Measurements from ENCODE around the gene IQSEC1. TPM values are rescaled to one million over a fixed set of nuclear protein-coding genes. Genes with fewer than 3 reads are reported as not detected.

Gene IQSEC1
- total RNA-seq, 1 donor, result 22.1 TPM

DNA sequence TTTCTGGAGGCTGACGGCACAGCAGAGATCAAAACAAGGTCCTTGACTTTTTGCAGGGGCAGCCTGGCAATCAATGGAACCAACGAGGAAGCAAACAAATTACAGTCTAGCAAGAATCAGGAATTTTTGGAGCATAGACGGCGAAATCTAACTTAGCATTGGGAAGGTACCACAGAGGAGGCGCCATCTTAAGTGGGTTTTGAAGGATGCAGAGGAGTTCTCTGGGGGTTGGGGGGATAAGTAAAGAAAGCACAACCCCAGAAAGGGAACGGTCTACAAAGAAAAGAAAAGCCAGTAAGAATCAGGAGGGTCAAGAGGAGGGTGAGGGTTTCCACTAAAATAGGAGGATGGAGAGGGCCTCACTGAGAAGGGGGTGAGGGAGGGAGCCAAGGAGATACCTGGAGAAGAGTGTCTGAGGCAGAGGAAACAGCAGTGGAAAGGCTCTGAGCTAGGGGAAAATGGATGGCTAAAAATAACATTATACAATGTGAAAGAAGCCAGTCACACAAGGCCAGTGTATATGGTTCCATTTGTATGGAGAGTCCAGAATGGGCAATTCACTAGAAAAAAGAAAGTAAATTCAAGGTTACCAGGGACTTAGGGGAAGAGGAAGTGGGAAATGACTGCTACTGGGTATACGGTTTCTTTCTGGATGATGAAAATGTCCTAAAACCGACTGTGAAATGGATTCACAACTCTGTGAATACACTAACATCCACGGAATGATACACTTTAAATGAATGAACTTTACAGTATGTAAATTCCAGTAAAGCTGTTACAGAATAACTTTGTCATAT, 25.2 kb upstream of the IQSEC1 start:
- peaks cover 9% of the 10 kb centered on the region for H3K27me3 ChIP-seq (ENCODE audit: insufficient read depth, low read length)
- H2AFZ ChIP-seq (ENCODE audit: low read length), result no peak overlapping the region
- no peaks in the 10 kb centered on the region for H3K9me3 ChIP-seq (ENCODE audit: low read depth, low read length)
- TF ChIP-seq, protein P1, sequence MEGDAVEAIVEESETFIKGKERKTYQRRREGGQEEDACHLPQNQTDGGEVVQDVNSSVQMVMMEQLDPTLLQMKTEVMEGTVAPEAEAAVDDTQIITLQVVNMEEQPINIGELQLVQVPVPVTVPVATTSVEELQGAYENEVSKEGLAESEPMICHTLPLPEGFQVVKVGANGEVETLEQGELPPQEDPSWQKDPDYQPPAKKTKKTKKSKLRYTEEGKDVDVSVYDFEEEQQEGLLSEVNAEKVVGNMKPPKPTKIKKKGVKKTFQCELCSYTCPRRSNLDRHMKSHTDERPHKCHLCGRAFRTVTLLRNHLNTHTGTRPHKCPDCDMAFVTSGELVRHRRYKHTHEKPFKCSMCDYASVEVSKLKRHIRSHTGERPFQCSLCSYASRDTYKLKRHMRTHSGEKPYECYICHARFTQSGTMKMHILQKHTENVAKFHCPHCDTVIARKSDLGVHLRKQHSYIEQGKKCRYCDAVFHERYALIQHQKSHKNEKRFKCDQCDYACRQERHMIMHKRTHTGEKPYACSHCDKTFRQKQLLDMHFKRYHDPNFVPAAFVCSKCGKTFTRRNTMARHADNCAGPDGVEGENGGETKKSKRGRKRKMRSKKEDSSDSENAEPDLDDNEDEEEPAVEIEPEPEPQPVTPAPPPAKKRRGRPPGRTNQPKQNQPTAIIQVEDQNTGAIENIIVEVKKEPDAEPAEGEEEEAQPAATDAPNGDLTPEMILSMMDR (IDR thresholded peaks at IDR 0.05; ENCODE audit: extremely low read depth, low read depth, low read length), result no peak
- H3K79me2 ChIP-seq (ENCODE audit: insufficient read depth, low read length), result no peaks in the 10 kb centered on the region
- H4K20me1 ChIP-seq (ENCODE audit: insufficient read depth, low read length), result no peaks in the 10 kb centered on the region
- no peak overlapping the region for H3K4me2 ChIP-seq (ENCODE audit: insufficient read depth, low read length)
- H3K36me3 ChIP-seq (ENCODE audit: insufficient read depth, low read length), result no peaks in the 10 kb centered on the region
- H3K27ac ChIP-seq (ENCODE audit: low read depth, low read length), result no peak overlapping the region
- no peak for DNase-seq (ENCODE audit: insufficient read length, low spot score, missing footprints)
- H3K4me3 ChIP-seq (ENCODE audit: insufficient read depth, low read length), result no peak overlapping the region
- no peaks in the 10 kb centered on the region for H3K4me1 ChIP-seq (ENCODE audit: insufficient read depth, low read length)

DNA sequence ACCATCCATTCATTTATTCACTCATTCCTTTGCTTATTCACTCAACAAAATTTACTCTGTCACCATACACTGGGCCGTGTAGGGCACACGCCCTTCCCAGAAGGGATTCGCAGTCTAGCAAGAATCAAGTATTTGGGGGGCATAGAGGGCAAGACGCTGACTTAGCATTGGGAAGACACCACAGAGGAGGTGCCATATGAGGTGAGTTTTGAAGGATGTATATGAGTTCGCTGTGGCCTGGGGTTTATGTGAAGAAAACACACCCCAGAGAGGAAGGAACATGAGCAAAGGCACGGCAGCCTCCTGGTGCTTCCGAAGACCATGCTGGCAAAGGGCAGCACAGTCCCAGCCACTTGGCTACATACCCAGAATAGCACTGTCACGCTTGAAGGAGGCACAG, 23.1 kb upstream of the IQSEC1 start:
- H3K27ac ChIP-seq (ENCODE audit: low read depth, low read length), result no peak overlapping the region
- no peak for DNase-seq (ENCODE audit: insufficient read length, low spot score, missing footprints)
- no peaks in the 10 kb centered on the region for H3K36me3 ChIP-seq (ENCODE audit: insufficient read depth, low read length)
- TF ChIP-seq, protein P1 (IDR thresholded peaks at IDR 0.05; ENCODE audit: extremely low read depth, low read depth, low read length), result no peak
- H3K9me3 ChIP-seq (ENCODE audit: low read depth, low read length), result no peaks in the 10 kb centered on the region
- no peaks in the 10 kb centered on the region for H3K4me1 ChIP-seq (ENCODE audit: insufficient read depth, low read length)
- H3K4me2 ChIP-seq (ENCODE audit: insufficient read depth, low read length), result no peak overlapping the region
- H3K4me3 ChIP-seq (ENCODE audit: insufficient read depth, low read length), result no peak overlapping the region
- no peak overlapping the region for H2AFZ ChIP-seq (ENCODE audit: low read length)
- H4K20me1 ChIP-seq (ENCODE audit: insufficient read depth, low read length), result no peaks in the 10 kb centered on the region
- no peaks in the 10 kb centered on the region for H3K79me2 ChIP-seq (ENCODE audit: insufficient read depth, low read length)
- H3K27me3 ChIP-seq (ENCODE audit: insufficient read depth, low read length), result peaks cover 13% of the 10 kb centered on the region

DNA sequence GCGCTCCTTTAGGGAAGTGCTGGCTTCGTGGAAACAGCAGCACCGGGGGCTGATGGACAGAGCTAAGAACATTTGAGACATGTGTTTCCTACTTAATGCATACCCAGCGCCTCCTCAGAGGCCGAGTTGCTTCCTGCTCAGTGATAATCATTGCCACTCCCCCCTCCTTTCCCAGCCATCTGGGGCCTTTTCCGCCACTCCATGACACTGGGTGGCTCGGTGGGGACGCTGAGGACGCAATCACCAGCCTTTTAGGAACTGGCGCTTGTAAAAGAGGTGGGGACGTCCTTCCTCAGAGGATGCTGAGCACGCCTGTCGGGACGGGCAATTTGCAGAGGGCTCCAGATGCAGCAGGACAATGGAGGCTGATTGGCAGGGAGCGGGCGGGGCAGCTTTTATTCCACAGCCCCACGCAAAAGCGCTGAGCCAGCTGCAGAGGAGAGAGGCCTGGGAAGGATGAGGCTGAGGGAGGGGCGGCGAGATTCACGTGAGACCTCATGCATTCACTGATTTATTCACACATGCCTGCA, 22.2 kb upstream of the IQSEC1 start:
- TF ChIP-seq, protein P1 (IDR thresholded peaks at IDR 0.05; ENCODE audit: extremely low read depth, low read depth, low read length), result no peak
- H3K4me1 ChIP-seq (ENCODE audit: insufficient read depth, low read length), result no peaks in the 10 kb centered on the region
- H3K27me3 ChIP-seq (ENCODE audit: insufficient read depth, low read length), result peaks cover 13% of the 10 kb centered on the region
- H4K20me1 ChIP-seq (ENCODE audit: insufficient read depth, low read length), result no peaks in the 10 kb centered on the region
- H2AFZ ChIP-seq (ENCODE audit: low read length), result no peak overlapping the region
- H3K4me3 ChIP-seq (ENCODE audit: insufficient read depth, low read length), result no peak overlapping the region
- DNase-seq (ENCODE audit: insufficient read length, low spot score, missing footprints), result no peak
- no peak overlapping the region for H3K4me2 ChIP-seq (ENCODE audit: insufficient read depth, low read length)
- H3K27ac ChIP-seq (ENCODE audit: low read depth, low read length), result no peak overlapping the region
- H3K36me3 ChIP-seq (ENCODE audit: insufficient read depth, low read length), result no peaks in the 10 kb centered on the region
- no peaks in the 10 kb centered on the region for H3K9me3 ChIP-seq (ENCODE audit: low read depth, low read length)
- no peaks in the 10 kb centered on the region for H3K79me2 ChIP-seq (ENCODE audit: insufficient read depth, low read length)

DNA sequence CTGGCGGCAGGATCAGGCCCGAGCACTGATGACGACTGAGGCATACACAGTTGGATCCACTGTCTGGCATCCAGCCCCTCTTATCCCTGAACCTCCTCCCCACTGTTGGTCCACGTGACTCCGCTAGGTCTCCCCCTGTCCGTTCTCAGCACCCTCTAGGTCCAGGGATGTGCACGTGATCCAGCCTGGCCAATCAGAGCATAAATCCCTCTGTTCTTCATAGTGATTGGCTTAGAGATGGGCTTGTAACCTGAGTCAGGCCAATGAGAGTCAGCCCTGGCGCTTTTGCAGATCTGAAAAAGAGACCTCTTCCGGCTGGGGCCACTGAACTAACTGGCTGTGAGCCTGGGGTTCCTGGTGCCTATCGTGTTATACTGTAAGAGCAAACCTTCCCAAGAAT, 20.5 kb upstream of the IQSEC1 start:
- H2AFZ ChIP-seq (ENCODE audit: low read length), result no peak overlapping the region

More for the DNA sequence above, 20.5 kb upstream of the IQSEC1 start:
- Histone ChIP-seq H3K36me3 (ENCODE audit: insufficient read depth, low read length) (no peaks in the 10 kb centered on the region), H4K20me1 (ENCODE audit: insufficient read depth, low read length) (no peaks in the 10 kb centered on the region), H3K4me3 (ENCODE audit: insufficient read depth, low read length) (no peak overlapping the region), H3K27me3 (ENCODE audit: insufficient read depth, low read length) (peaks cover 13% of the 10 kb centered on the region), H3K4me1 (ENCODE audit: insufficient read depth, low read length) (no peaks in the 10 kb centered on the region), H3K9me3 (ENCODE audit: low read depth, low read length) (no peaks in the 10 kb centered on the region), H3K27ac (ENCODE audit: low read depth, low read length) (no peak overlapping the region), H3K79me2 (ENCODE audit: insufficient read depth, low read length) (no peaks in the 10 kb centered on the region), H3K4me2 (ENCODE audit: insufficient read depth, low read length) (no peak overlapping the region)
- TF ChIP-seq, protein P1 (IDR thresholded peaks at IDR 0.05; ENCODE audit: extremely low read depth, low read depth, low read length), result no peak
- DNase-seq (ENCODE audit: insufficient read length, low spot score, missing footprints), result no peak
